Measurements from ENCODE around the gene CST3. TPM values are rescaled to one million over a fixed set of nuclear protein-coding genes. Genes with fewer than 3 reads are reported as not detected.

Gene CST3
- total RNA-seq, 5 donors from 2014 or later (not counting 1 experiment from before 2014, with no cell fraction given), result 5.1 to 9.0 (median 5.3) TPM

- CTCF ChIA-PET, result no interaction called here
- Histone ChIP-seq H3K4me3 (ENCODE audit: control insufficient read depth in 1 of 2, extremely low read depth in 1 of 2, low read length in 1 of 2) (no peak overlapping the region), H3K27me3 (replicated peaks in 1 of 2; ENCODE audit: control insufficient read depth in 2 of 2, extremely low read depth in 1 of 2, insufficient read depth in 2 of 2, low read length in 1 of 2) (peaks cover 0 to 15% of the 10 kb centered on the region in 2 experiments), H3K27ac (ENCODE audit: low read length) (no peak overlapping the region), H3K4me1 (ENCODE audit: control insufficient read depth in 1 of 2, extremely low read depth in 1 of 2, insufficient read depth in 2 of 2, low read length in 2 of 2) (no peaks in the 10 kb centered on the region), H3K9me3 (no peaks in the 10 kb centered on the region), H3K36me3 (ENCODE audit: control insufficient read depth in 2 of 2, extremely low read depth in 1 of 2, insufficient read depth in 1 of 2, low read length in 1 of 2) (no peaks in the 10 kb centered on the region)
- peaks cover 15 to 31% of the 10 kb centered on the region in 2 donors for H3K27me3 Mint-ChIP-seq
- no peaks in the 10 kb centered on the region for H3K36me3 Mint-ChIP-seq
- no peak overlapping the region for H3K27ac Mint-ChIP-seq
- DNase-seq (no peak), ATAC-seq (replicated peaks in 1 of 4) (no peak)
- no peaks in the 10 kb centered on the region for H3K4me1 Mint-ChIP-seq
- H3K4me3 Mint-ChIP-seq, result no peak overlapping the region
- H3K9me3 Mint-ChIP-seq, result no peaks in the 10 kb centered on the region
- POLR2A ChIA-PET, result no interaction called here
Measured at GRCh38 chr20:23680146-23680545, 42.4 kb upstream of the CST3 start.

GRCh38 chr20:23679133-23680092 is 41.7 kb upstream of the CST3 start:
- H3K4me1 Mint-ChIP-seq, result no peaks in the 10 kb centered on the region
- POLR2A ChIA-PET, result no interaction called here
- Histone ChIP-seq H3K27me3 (replicated peaks in 1 of 2; ENCODE audit: control insufficient read depth in 2 of 2, extremely low read depth in 1 of 2, insufficient read depth in 2 of 2, low read length in 1 of 2) (peaks cover 0 to 13% of the 10 kb centered on the region in 2 experiments), H3K4me3 (ENCODE audit: control insufficient read depth in 1 of 2, extremely low read depth in 1 of 2, low read length in 1 of 2) (no peak overlapping the region), H3K9me3 (no peaks in the 10 kb centered on the region), H3K27ac (ENCODE audit: low read length) (no peak overlapping the region), H3K36me3 (ENCODE audit: control insufficient read depth in 2 of 2, extremely low read depth in 1 of 2, insufficient read depth in 1 of 2, low read length in 1 of 2) (no peaks in the 10 kb centered on the region), H3K4me1 (ENCODE audit: control insufficient read depth in 1 of 2, extremely low read depth in 1 of 2, insufficient read depth in 2 of 2, low read length in 2 of 2) (no peaks in the 10 kb centered on the region)
- H3K9me3 Mint-ChIP-seq, result no peaks in the 10 kb centered on the region
- DNase-seq (no peak), ATAC-seq (replicated peaks in 1 of 4) (no peak)
- H3K4me3 Mint-ChIP-seq, result no peak overlapping the region
- CTCF ChIA-PET, result no interaction called here
- 82% methylated on average over 4 of the region's 7 CpGs for WGBS (ENCODE audit: insufficient coverage)
- H3K27me3 Mint-ChIP-seq, result peaks cover 14 to 31% of the 10 kb centered on the region in 2 donors
- no peak overlapping the region for H3K27ac Mint-ChIP-seq
- no peaks in the 10 kb centered on the region for H3K36me3 Mint-ChIP-seq

- Mint-ChIP-seq H3K27ac (no peak overlapping the region), H3K4me1 (no peaks in the 10 kb centered on the region), H3K4me3 (no peak overlapping the region), H3K27me3 (peaks cover 0 to 8% of the 10 kb centered on the region in 2 donors), H3K36me3 (no peaks in the 10 kb centered on the region), H3K9me3 (peaks cover 0 to 4% (median 0%) of the 10 kb centered on the region in 3 donors)
- ChIA-PET POLR2A (no interaction called here), CTCF (no interaction called here)
- Histone ChIP-seq H3K4me1 (ENCODE audit: control insufficient read depth in 1 of 2, extremely low read depth in 1 of 2, insufficient read depth in 2 of 2, low read length in 2 of 2) (no peaks in the 10 kb centered on the region), H3K27ac (ENCODE audit: low read length) (no peak overlapping the region), H3K27me3 (replicated peaks in 1 of 2; ENCODE audit: control insufficient read depth in 2 of 2, extremely low read depth in 1 of 2, insufficient read depth in 2 of 2, low read length in 1 of 2) (no peaks in the 10 kb centered on the region), H3K4me3 (ENCODE audit: control insufficient read depth in 1 of 2, extremely low read depth in 1 of 2, low read length in 1 of 2) (no peak overlapping the region), H3K9me3 (no peaks in the 10 kb centered on the region), H3K36me3 (ENCODE audit: control insufficient read depth in 2 of 2, extremely low read depth in 1 of 2, insufficient read depth in 1 of 2, low read length in 1 of 2) (no peaks in the 10 kb centered on the region)
- DNase-seq, result no peak
- WGBS (ENCODE audit: insufficient coverage), result no CpG with 5 or more reads among the region's 1 CpG
- no peak for ATAC-seq (replicated peaks in 1 of 4)
Measured at GRCh38 chr20:23673209-23673608, 35.5 kb upstream of the CST3 start.

GRCh38 chr20:23672158-23672557 is 34.4 kb upstream of the CST3 start:
- Mint-ChIP-seq H3K27me3 (peaks cover 0 to 4% of the 10 kb centered on the region in 2 donors), H3K27ac (no peak overlapping the region), H3K4me1 (no peaks in the 10 kb centered on the region), H3K4me3 (no peak overlapping the region), H3K9me3 (peaks cover 0 to 4% (median 0%) of the 10 kb centered on the region in 3 donors), H3K36me3 (no peaks in the 10 kb centered on the region)
- ATAC-seq (replicated peaks in 1 of 4) (no peak), DNase-seq (no peak)
- ChIA-PET POLR2A (no interaction called here), CTCF (no interaction called here)
- no peak overlapping the region for H3K4me3 ChIP-seq (ENCODE audit: control insufficient read depth in 1 of 2, extremely low read depth in 1 of 2, low read length in 1 of 2)
- no peak overlapping the region for H3K27ac ChIP-seq (ENCODE audit: low read length)
- WGBS (ENCODE audit: insufficient coverage), result no CpG with 5 or more reads among the region's 1 CpG
- no peaks in the 10 kb centered on the region for H3K4me1 ChIP-seq (ENCODE audit: control insufficient read depth in 1 of 2, extremely low read depth in 1 of 2, insufficient read depth in 2 of 2, low read length in 2 of 2)
- H3K9me3 ChIP-seq, result no peaks in the 10 kb centered on the region
- no peaks in the 10 kb centered on the region for H3K36me3 ChIP-seq (ENCODE audit: control insufficient read depth in 2 of 2, extremely low read depth in 1 of 2, insufficient read depth in 1 of 2, low read length in 1 of 2)
- H3K27me3 ChIP-seq (replicated peaks in 1 of 2; ENCODE audit: control insufficient read depth in 2 of 2, extremely low read depth in 1 of 2, insufficient read depth in 2 of 2, low read length in 1 of 2), result peaks cover 0 to 3% of the 10 kb centered on the region in 2 experiments

GRCh38 chr20:23671479-23671878 is 33.7 kb upstream of the CST3 start:
- peaks cover 0 to 1% of the 10 kb centered on the region in 2 donors for H3K27me3 Mint-ChIP-seq
- H3K4me3 ChIP-seq (ENCODE audit: control insufficient read depth in 1 of 2, extremely low read depth in 1 of 2, low read length in 1 of 2), result no peak overlapping the region
- ATAC-seq (replicated peaks in 1 of 4), result no peak
- ChIA-PET POLR2A (no interaction called here), CTCF (no interaction called here)
- no peaks in the 10 kb centered on the region for H3K36me3 ChIP-seq (ENCODE audit: control insufficient read depth in 2 of 2, extremely low read depth in 1 of 2, insufficient read depth in 1 of 2, low read length in 1 of 2)
- no peak overlapping the region for H3K27ac ChIP-seq (ENCODE audit: low read length)
- H3K9me3 Mint-ChIP-seq, result peaks cover 0 to 4% (median 0%) of the 10 kb centered on the region in 3 donors
- H3K4me1 ChIP-seq (ENCODE audit: control insufficient read depth in 1 of 2, extremely low read depth in 1 of 2, insufficient read depth in 2 of 2, low read length in 2 of 2), result no peaks in the 10 kb centered on the region
- no peak overlapping the region for H3K4me3 Mint-ChIP-seq
- no peak overlapping the region for H3K27ac Mint-ChIP-seq
- H3K9me3 ChIP-seq, result no peaks in the 10 kb centered on the region
- no peaks in the 10 kb centered on the region for H3K36me3 Mint-ChIP-seq
- peaks cover 0 to 3% of the 10 kb centered on the region in 2 experiments for H3K27me3 ChIP-seq (replicated peaks in 1 of 2; ENCODE audit: control insufficient read depth in 2 of 2, extremely low read depth in 1 of 2, insufficient read depth in 2 of 2, low read length in 1 of 2)
- 86% methylated on average over 3 of the region's 3 CpGs for WGBS (ENCODE audit: insufficient coverage)
- no peak for DNase-seq
- no peaks in the 10 kb centered on the region for H3K4me1 Mint-ChIP-seq

GRCh38 chr20:23670361-23670760 is 32.6 kb upstream of the CST3 start:
- CTCF ChIA-PET, result no interaction called here

More at GRCh38 chr20:23670361-23670760, 32.6 kb upstream of the CST3 start:
- no peaks in the 10 kb centered on the region for H3K36me3 Mint-ChIP-seq
- no peak overlapping the region for H3K4me3 ChIP-seq (ENCODE audit: control insufficient read depth in 1 of 2, extremely low read depth in 1 of 2, low read length in 1 of 2)
- H3K4me3 Mint-ChIP-seq, result no peak overlapping the region
- H3K36me3 ChIP-seq (ENCODE audit: control insufficient read depth in 2 of 2, extremely low read depth in 1 of 2, insufficient read depth in 1 of 2, low read length in 1 of 2), result no peaks in the 10 kb centered on the region
- no peak overlapping the region for H3K27ac ChIP-seq (ENCODE audit: low read length)
- peaks cover 0 to 3% of the 10 kb centered on the region in 2 experiments for H3K27me3 ChIP-seq (replicated peaks in 1 of 2; ENCODE audit: control insufficient read depth in 2 of 2, extremely low read depth in 1 of 2, insufficient read depth in 2 of 2, low read length in 1 of 2)
- H3K4me1 ChIP-seq (ENCODE audit: control insufficient read depth in 1 of 2, extremely low read depth in 1 of 2, insufficient read depth in 2 of 2, low read length in 2 of 2), result no peaks in the 10 kb centered on the region
- H3K9me3 Mint-ChIP-seq, result peaks cover 0 to 4% (median 0%) of the 10 kb centered on the region in 3 donors
- DNase-seq, result no peak
- H3K9me3 ChIP-seq, result no peaks in the 10 kb centered on the region
- no peak for ATAC-seq (replicated peaks in 1 of 4)
- H3K27ac Mint-ChIP-seq, result no peak overlapping the region
- 8% methylated on average over 1 of the region's 1 CpG for WGBS (ENCODE audit: insufficient coverage)
- H3K27me3 Mint-ChIP-seq, result peaks cover 0 to 1% of the 10 kb centered on the region in 2 donors
- POLR2A ChIA-PET, result no interaction called here
- H3K4me1 Mint-ChIP-seq, result no peaks in the 10 kb centered on the region

All from T-cell (primary cell).